Left renal cortex interstitium (tissue), 4 donors: ENCODE results near the gene USPL1. TPM values are rescaled to one million over a fixed set of nuclear protein-coding genes. Genes with fewer than 3 reads are reported as not detected.
A peak's percentile ranks its signal among the peaks of the same experiment; 100 is the strongest.

ENCODE experiments used
- DNase-seq, 4 donors: peaks; one replicate each; pipeline ENCODE4 v3.0.0-alpha.2; 2013; ENCODE audit warnings: low read depth in 4 of 4, low spot score in 2 of 4, missing footprints in 1 of 4
- polyA plus RNA-seq, 4 donors: library from polyadenylated mRNA; unstranded; fragments of 120-200 nt; gene quantifications; one replicate each; pipeline ENCODE4 v1.2.1, GENCODE V29; 2013; ENCODE audit not compliant: insufficient read length in 4 of 4

The USPL1 gene
- polyA plus RNA-seq, 4 donors = 21.2 to 28.3 (median 24.2) TPM

GRCh38 chr13:30654430-30654829, 36.7 kb downstream of the USPL1 start:
- DNase-seq = no peak

GRCh38 chr13:30656178-30656577, 38.5 kb downstream of the USPL1 start:
- DNase-seq = no peak

GRCh38 chr13:30659980-30660379, 42.3 kb downstream of the USPL1 start:
- no peak for DNase-seq

GRCh38 chr13:30660796-30661195, 43.1 kb downstream of the USPL1 start:
- no peak for DNase-seq

GRCh38 chr13:30664689-30665275, 47.1 kb downstream of the USPL1 start:
- no peak for DNase-seq

- DNase-seq = no peak
These were observed 47.9 kb downstream of the USPL1 start for GRCh38 chr13:30665638-30666037.

- DNase-seq = no peak
These were observed 48.4 kb downstream of the USPL1 start for GRCh38 chr13:30666113-30666512.

- DNase-seq = no peak
These were observed 49.3 kb downstream of the USPL1 start for GRCh38 chr13:30667014-30667413.

GRCh38 chr13:30668312-30668711, 50.6 kb downstream of the USPL1 start:
- DNase-seq = no peak

- DNase-seq = no peak
These were observed 53.6 kb downstream of the USPL1 start for GRCh38 chr13:30671271-30671815.

GRCh38 chr13:30673669-30674521, 56.2 kb downstream of the USPL1 start:
- peak in 3 of 4 donors; percentile 72 to 77 (median 76) for DNase-seq

GRCh38 chr13:30675717-30676116, 58.0 kb downstream of the USPL1 start:
- DNase-seq = no peak

GRCh38 chr13:30676672-30677071, 59.0 kb downstream of the USPL1 start:
- DNase-seq = no peak

GRCh38 chr13:30679483-30680330, 62.0 kb downstream of the USPL1 start:
- no peak for DNase-seq

- no peak for DNase-seq
These were observed 64.1 kb downstream of the USPL1 start for GRCh38 chr13:30681843-30682242.

- no peak for DNase-seq
These were observed 67.7 kb downstream of the USPL1 start for GRCh38 chr13:30685320-30685859.

- DNase-seq = no peak
These were observed 68.3 kb downstream of the USPL1 start for GRCh38 chr13:30685987-30686386.

- no peak for DNase-seq
These were observed 69.9 kb downstream of the USPL1 start for GRCh38 chr13:30687601-30688000.

- DNase-seq = no peak
These were observed 72.0 kb downstream of the USPL1 start for GRCh38 chr13:30689752-30690151.

- DNase-seq = no peak
These were observed 72.8 kb downstream of the USPL1 start for GRCh38 chr13:30690282-30691188.
